Measurements from ENCODE around the gene IQCC. TPM values are rescaled to one million over a fixed set of nuclear protein-coding genes. Genes with fewer than 3 reads are reported as not detected.
"Not testable (repeated sequence)": the region's sequence is repeated elsewhere in the genome, so short reads cannot be mapped to it uniquely, and the experiment has no call there.

IQCC gene
- 3.0 and 3.1 TPM in 2 replicates for total RNA-seq
- long read RNA-seq, transcript IQCC-201 (5 exons, 2,027 nt): major isoform, 13 of 19 reads
- long read RNA-seq, partial matches to known transcripts: 4 of 19 reads
- long read RNA-seq, other reads (novel, unspliced or antisense): 1 of 19 reads

DNA sequence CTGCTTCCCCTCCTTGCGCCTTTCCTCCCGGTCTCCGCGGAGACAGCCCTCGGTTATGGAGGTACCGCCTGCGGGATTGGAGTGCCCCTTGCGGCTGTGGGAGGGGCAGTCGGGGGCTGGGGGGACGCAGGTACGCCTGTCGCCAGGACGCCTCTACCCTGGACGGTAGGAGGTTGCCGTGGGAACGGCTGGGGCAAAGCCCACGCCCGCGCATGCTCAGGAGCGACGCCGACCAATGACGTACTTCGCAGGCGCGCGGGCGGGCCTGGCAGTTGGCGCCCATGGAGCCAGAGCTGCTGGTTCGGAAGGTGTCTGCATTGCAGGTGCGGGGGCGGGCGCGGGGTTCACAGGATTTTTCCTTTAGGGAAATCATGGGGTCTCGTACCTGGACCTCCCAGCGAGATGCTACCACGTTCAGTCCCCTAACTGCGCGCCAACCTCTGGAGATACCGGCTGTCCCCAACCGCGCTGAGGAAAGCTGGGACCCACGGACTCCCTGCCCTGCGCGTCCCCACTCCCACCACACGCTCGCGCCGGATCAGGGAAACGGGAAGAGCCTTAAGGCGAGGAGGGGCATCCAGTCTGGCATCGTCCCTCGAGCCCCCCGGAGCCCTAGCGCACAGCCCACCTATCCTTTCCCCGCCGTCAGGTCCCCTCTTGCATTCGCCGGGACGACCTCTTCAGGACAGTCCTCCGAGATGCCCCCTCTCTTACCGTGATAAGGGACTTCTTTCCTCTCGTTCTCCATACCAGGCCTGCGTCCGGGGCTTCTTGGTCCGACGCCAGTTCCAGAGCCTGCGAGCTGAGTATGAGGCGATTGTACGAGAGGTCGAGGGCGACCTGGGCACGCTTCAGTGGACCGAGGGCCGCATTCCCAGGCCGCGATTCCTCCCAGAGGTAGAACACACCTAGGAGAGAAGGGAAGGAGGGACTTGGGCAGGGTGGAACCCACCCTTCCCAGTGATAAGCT, at the start of gene IQCC:
Gene IQCC, plus strand, starts transcription at position 271 of the 970 bp plus-strand sequence. Its CDS starts 11 bp downstream, at position 282.
- Mint-ChIP-seq H3K36me3 (ENCODE audit: unreplicated experiment) (no peaks in the 10 kb centered on the region), H3K4me3 (ENCODE audit: unreplicated experiment) (peak within 1 kb of the TSS; percentile 85), H3K4me1 (ENCODE audit: unreplicated experiment) (peaks cover 22% of the 10 kb centered on the region), H3K9me3 (ENCODE audit: unreplicated experiment) (no peaks in the 10 kb centered on the region), H3K27ac (ENCODE audit: unreplicated experiment) (peak within 1 kb of the TSS; percentile 84), H3K27me3 (ENCODE audit: unreplicated experiment) (no peaks in the 10 kb centered on the region)
- peak; percentile 95 for DNase-seq (ENCODE audit: extremely low spot score, unreplicated experiment)
- TF ChIP-seq, protein P1, sequence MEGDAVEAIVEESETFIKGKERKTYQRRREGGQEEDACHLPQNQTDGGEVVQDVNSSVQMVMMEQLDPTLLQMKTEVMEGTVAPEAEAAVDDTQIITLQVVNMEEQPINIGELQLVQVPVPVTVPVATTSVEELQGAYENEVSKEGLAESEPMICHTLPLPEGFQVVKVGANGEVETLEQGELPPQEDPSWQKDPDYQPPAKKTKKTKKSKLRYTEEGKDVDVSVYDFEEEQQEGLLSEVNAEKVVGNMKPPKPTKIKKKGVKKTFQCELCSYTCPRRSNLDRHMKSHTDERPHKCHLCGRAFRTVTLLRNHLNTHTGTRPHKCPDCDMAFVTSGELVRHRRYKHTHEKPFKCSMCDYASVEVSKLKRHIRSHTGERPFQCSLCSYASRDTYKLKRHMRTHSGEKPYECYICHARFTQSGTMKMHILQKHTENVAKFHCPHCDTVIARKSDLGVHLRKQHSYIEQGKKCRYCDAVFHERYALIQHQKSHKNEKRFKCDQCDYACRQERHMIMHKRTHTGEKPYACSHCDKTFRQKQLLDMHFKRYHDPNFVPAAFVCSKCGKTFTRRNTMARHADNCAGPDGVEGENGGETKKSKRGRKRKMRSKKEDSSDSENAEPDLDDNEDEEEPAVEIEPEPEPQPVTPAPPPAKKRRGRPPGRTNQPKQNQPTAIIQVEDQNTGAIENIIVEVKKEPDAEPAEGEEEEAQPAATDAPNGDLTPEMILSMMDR (IDR thresholded peaks at IDR 0.05): no peak

DNA sequence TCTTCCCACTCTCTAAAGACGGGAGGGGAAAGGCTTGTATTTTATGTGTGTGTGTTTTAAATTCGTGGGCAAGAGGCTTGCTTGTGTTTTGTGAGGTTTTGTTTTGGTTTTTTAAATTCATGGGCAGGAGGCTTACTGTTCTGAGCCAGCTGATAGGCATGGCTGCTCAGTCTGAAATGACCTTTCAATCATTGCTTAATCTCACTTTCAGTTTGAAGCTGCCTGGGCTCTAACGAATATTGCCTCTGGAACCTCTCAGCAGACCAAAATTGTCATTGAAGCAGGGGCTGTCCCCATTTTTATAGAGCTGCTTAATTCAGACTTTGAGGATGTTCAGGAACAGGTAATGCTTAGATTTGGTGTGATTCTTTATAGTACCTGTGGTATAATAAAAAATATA, 46.3 kb upstream of the IQCC start:
- TF ChIP-seq, protein P1 (IDR thresholded peaks at IDR 0.05): no peak
- no peaks in the 10 kb centered on the region for H3K27me3 Mint-ChIP-seq (ENCODE audit: unreplicated experiment)
- H3K27ac Mint-ChIP-seq (ENCODE audit: unreplicated experiment): no peak overlapping the region

DNA sequence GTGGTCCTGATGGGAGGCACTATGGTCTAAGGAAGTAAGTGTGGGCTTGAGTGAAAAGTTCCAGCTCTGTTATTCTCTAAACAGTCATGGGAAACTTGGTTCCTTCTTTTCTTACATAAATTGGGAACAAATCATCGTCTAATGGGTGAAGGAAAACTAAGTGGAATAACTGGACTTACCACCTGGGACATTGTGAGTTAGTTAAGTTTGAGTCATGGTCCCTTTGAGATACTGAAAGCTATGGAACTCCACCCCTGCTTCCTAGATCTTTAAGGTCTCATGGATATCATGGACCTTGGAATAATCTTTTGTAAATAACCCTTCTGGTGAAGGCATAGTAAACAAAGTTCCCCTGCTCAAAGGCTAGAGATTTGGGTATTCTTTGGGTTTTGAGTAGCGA, 42.1 kb upstream of the IQCC start:
- TF ChIP-seq, protein P1 (IDR thresholded peaks at IDR 0.05): no peak
- Mint-ChIP-seq H3K4me1 (ENCODE audit: unreplicated experiment) (no peaks in the 10 kb centered on the region), H3K36me3 (ENCODE audit: unreplicated experiment) (peaks cover 42% of the 10 kb centered on the region), H3K27ac (ENCODE audit: unreplicated experiment) (no peak overlapping the region), H3K4me3 (ENCODE audit: unreplicated experiment) (no peak overlapping the region), H3K27me3 (ENCODE audit: unreplicated experiment) (no peaks in the 10 kb centered on the region), H3K9me3 (ENCODE audit: unreplicated experiment) (no peaks in the 10 kb centered on the region)
- no peak for DNase-seq (ENCODE audit: extremely low spot score, unreplicated experiment)

More for the DNA sequence above, 46.3 kb upstream of the IQCC start:
- Mint-ChIP-seq H3K4me1 (ENCODE audit: unreplicated experiment) (no peaks in the 10 kb centered on the region), H3K9me3 (ENCODE audit: unreplicated experiment) (no peaks in the 10 kb centered on the region), H3K36me3 (ENCODE audit: unreplicated experiment) (peaks cover 49% of the 10 kb centered on the region), H3K4me3 (ENCODE audit: unreplicated experiment) (no peak overlapping the region)
- no peak for DNase-seq (ENCODE audit: extremely low spot score, unreplicated experiment)

DNA sequence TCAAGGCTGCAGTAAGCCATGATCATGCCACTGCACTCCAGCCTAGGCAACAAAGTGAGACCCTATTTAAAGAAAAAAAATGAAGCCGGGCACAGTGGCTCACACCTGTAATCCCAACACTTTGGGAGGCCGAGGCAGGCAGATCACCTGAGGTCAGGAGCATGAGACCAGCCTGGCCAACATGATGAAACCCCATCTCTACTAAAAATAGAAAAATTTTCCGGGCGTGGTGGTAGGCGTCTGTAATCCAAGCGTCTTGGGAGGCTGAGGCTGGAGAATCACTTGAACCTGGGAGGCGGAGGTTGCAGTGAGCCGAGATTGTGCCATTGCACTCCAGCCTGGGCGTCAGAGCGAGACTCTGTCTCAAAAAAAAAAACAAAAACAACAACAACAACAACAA, 39.8 kb upstream of the IQCC start:
- not testable (repeated sequence) for H3K27me3 Mint-ChIP-seq (ENCODE audit: unreplicated experiment); H3K4me3 Mint-ChIP-seq (ENCODE audit: unreplicated experiment); H3K4me1 Mint-ChIP-seq (ENCODE audit: unreplicated experiment); DNase-seq (ENCODE audit: extremely low spot score, unreplicated experiment); H3K27ac Mint-ChIP-seq (ENCODE audit: unreplicated experiment); H3K9me3 Mint-ChIP-seq (ENCODE audit: unreplicated experiment)
- peaks cover 45% of the 10 kb centered on the region for H3K36me3 Mint-ChIP-seq (ENCODE audit: unreplicated experiment)

DNA sequence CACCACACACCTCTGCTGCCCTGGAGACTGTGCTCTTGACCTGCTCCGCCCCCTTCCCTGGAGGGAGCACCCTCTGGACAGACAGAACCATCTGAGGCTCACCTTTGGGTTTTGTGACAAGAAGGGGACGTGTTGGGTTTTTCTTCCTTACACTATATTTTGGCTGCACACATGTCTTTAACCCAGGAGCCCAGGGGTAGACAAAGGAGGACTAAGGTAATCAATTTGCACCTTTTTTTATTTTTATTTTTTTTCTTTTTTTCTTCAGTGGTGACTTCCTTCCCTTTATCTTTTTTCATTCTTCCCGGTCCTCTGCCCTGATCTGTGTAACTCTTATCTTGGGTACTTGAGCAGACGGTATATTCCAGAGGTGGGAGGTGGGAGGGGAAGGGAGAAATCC, 34.5 kb upstream of the IQCC start:
- Mint-ChIP-seq H3K9me3 (ENCODE audit: unreplicated experiment) (no peaks in the 10 kb centered on the region), H3K27ac (ENCODE audit: unreplicated experiment) (no peak overlapping the region), H3K27me3 (ENCODE audit: unreplicated experiment) (no peaks in the 10 kb centered on the region), H3K4me1 (ENCODE audit: unreplicated experiment) (no peaks in the 10 kb centered on the region), H3K36me3 (ENCODE audit: unreplicated experiment) (peaks cover 42% of the 10 kb centered on the region), H3K4me3 (ENCODE audit: unreplicated experiment) (no peak overlapping the region)
- DNase-seq (ENCODE audit: extremely low spot score, unreplicated experiment): no peak
- TF ChIP-seq, protein P1 (IDR thresholded peaks at IDR 0.05): no peak
